ENCODE results near the gene RPRD2. TPM values are rescaled to one million over a fixed set of nuclear protein-coding genes. Genes with fewer than 3 reads are reported as not detected.

The RPRD2 gene
- polyA plus RNA-seq, 12 donors = 25.9 to 181 (median 27.8) TPM

GRCh38 chr1:150444232-150444631 is 80.3 kb downstream of the RPRD2 start:
- DNase-seq = no peak

DNA sequence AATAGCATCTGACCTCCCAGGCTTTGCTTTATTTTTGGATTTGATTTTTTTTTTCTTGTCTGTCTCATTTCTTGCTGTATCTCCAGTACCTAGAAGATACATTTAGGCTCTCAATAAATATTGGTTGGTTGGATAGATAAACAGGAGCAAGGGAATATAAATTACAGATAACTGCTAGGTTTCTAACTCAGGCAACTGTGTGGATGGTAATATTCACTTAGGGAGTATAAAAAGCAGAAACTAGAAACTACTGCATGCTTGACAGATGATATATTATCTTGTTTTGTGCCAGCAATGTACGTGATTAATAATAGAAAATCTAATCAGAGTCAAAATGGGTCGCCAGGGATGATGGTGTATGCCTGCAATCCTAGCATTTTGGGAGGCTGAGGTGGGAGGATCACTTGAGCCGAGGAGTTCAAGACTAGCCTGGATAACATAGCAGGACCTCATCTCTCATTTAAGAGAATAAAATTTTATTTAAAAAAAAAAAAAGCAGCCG is 92.2 kb downstream of the RPRD2 start:
- DNase-seq = no peak

GRCh38 chr1:150464422-150464826 is 100.5 kb downstream of the RPRD2 start:
- peak; percentile 63 for DNase-seq

GRCh38 chr1:150466964-150467363 is 103.0 kb downstream of the RPRD2 start:
- no peak for DNase-seq

GRCh38 chr1:150469291-150469690 is 105.3 kb downstream of the RPRD2 start:
- DNase-seq = no peak

DNA sequence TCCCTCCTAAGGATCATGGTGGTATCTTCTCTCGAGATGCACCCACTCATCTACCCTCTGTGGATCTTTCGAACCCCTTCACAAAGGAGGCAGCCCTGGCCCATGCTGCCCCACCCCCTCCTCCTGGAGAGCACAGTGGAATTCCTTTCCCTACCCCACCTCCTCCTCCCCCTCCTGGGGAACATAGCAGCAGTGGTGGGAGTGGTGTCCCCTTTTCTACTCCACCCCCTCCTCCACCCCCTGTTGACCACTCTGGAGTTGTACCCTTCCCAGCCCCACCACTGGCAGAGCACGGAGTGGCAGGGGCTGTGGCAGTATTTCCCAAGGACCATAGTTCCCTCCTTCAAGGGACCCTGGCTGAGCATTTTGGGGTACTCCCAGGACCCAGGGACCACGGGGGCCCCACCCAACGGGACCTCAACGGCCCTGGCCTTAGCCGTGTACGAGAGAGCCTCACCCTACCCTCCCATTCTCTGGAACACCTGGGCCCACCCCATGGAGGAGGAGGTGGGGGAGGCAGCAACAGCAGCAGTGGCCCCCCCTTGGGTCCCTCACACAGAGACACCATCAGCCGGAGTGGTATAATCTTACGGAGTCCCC is 108.8 kb downstream of the RPRD2 start:
- DNase-seq = no peak

- no peak for DNase-seq
These were observed 109.7 kb downstream of the RPRD2 start for GRCh38 chr1:150473659-150474058.

DNA sequence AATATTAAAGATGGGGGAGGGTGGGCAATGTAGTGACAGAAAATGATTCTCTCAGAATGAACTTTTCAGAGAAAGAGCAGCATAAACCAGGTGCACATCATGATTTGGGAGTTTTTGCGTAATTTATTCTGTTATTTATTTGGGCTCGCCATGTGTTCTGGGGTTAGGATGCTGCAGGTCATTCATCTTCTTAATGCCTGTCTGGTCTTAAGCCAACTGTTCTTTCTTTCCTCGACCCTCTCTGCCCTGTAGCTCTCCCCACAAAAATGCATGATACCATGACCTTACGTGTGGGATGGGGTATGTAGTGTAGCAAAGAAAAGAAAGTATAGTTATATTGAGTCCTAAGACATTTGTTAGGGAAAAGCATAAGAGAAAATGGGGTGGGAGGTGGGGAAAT is 110.9 kb downstream of the RPRD2 start:
- no peak for DNase-seq

DNA sequence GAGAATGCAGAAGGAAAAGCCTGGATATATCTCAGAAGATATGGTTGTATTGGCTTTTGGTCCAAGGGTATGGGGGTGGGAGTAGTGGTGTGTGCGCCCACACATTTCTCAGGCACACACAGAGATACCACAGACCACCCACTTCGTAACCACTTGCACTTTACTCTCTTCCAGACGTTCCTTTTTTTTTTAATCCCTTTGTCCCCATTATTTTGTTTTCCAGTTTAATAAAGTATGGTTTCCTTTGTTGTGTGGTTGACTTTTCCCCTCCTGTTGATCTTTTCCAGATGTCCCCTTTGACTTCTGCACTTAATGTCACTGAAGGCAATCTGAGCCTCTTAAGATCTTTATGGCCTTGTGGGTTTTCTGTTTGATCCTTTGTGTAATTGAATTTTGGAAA is 112.8 kb downstream of the RPRD2 start:
- DNase-seq = no peak

DNA sequence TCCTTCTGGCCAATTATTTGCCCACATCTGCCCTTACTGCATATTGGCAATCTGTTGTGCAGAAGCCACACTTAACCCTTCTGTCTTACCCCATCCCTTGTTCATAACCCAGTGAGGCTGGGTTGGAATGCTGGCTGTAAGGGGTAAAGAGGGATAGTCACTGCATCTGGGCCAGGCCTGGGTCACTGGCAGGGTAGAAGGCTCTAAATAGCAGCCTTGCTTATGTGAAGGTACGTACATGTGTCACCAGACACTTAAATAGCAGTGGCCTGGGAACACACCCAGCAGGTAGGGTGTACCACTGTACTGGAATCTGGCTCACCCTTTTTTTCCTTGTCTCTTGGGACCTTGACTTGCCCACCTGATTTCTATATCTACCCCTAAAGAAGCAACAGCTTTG is 113.4 kb downstream of the RPRD2 start:
- DNase-seq = no peak

DNA sequence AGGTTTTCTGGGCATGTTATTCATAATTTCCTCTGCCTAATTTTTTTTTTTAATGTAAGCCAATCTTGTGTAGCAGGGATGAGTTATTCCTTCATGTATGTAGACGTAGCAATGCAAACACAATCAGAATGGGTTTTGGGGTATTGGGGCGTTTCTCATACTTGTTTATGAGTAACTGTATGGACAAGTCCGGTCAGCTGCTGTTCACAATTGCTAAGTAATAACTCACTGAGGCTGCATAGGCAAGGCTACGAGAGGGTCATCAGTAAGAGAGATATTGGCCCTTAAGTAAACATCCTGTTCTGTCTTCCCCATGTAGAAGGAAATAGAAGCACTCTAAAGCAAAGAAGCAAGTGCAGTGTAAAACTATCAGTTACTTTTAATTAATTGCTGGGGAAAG is 113.8 kb downstream of the RPRD2 start:
- no peak for DNase-seq

DNA sequence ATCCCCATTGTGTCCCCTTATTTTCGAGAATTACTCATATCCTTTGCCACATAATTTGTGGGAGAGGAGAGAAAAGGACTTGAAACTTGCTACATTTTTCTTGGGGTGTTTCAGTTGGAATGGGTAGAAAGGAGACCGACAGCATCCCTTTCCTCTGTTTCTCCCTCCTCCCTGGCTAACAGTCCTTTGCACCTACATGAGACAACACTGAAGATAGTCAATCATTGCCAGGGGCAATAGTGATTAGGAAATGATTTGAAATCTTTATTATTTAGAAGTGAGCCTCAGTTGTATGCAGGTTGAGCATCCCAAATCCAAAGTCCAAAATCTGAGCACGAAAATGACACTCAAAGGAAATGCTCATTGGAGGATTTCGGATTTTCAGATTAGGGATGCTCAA is 115.4 kb downstream of the RPRD2 start:
- DNase-seq = no peak

DNA sequence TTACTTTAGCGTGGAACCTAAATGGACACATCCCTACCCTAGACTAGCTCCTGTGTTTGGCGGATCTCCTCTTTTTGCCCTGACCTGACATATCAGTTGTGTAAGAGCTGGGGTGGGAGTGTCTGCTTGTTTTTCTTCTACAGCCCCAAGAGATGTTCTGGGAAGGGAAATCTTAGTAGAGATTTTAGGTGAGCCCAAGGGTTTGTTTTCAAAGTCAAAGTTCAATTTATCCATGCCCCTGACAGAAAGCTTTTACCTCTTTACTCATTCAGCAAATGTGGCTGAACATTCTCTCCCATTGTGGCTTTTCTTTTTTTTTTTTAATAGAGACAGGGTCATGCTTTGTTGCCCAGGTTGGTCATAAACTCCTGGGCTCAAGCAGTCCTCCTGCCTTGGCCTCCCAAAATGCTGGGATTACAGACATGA is 116.0 kb downstream of the RPRD2 start:
- no peak for DNase-seq

GRCh38 chr1:150484431-150484830 is 120.5 kb downstream of the RPRD2 start:
- no peak for DNase-seq

GRCh38 chr1:150484861-150485260 is 120.9 kb downstream of the RPRD2 start:
- no peak for DNase-seq

DNA sequence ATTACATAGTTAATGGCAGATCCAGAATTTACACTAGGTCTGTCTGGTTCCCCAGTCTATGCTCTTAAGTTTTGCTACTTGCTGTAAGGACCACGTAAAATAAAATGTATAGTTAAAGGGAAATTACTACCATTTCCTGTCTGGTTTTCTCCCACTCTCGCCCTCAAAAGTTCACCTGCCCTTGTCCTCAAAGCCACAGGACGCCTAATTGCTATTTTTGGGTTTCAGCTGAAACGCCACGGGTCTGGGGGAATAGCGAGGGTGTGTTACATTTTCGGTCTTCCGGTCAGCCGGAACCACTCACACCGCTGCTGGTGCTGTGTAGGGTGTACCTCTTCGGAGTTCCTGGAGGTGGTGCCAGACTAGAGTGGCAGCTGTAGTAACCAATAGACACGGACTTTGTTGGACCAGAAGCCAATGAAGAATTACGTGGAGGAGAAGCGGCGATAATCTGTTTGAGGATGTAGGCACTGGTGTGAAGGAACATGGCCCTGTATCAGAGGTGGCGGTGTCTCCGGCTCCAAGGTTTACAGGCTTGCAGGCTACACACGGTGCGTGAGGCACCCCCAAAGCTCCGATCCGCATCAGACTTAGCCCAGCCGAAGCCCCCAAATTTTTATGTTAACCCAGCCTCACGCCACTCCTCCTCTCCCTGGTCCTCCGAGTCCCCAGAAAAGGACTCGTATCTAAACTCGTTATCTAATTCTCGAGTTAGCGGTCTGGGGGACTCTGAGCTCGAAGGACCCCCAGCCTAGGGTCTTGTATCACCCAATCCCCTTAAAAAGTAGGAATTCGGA is 123.2 kb downstream of the RPRD2 start, which contains the start of gene TARS2:
TSS of gene TARS2 (plus strand) at position 454 of the 797 bp plus-strand sequence. CDS start at position 486, 32 bp downstream.
- peak; percentile 98 for DNase-seq

DNA sequence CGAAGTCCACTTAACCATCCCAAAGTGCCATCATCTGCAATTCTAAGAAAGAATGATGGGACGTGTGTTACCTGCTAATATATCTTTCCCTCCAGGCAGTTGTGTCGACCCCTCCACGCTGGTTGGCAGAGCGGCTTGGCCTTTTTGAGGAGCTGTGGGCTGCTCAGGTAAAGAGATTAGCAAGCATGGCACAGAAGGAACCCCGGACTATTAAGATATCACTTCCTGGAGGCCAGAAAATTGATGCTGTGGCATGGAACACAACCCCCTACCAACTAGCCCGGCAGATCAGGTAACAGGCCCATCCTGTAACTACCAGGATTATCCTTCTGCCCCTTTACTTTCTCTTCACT is 123.8 kb downstream of the RPRD2 start:
- DNase-seq = no peak

DNA sequence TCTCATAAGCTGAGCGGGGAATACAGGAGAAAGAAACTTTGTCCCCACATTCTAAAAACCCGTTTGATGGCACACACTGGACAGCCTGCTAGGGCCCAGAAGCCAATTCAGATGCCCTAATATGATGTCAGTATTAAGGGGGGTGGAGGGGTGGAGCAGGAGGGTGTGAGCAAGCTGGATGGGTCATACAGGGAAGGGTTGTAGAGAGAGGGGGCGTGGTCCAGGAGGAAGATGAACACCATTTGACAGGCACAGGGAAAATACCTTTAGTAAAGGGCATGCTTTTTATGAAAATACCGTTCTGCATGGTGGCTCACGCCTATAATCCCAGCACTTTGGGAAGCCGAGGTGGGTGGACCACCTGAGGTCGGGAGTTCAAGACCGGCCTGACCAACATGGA is 129.2 kb downstream of the RPRD2 start:
- no peak for DNase-seq

DNA sequence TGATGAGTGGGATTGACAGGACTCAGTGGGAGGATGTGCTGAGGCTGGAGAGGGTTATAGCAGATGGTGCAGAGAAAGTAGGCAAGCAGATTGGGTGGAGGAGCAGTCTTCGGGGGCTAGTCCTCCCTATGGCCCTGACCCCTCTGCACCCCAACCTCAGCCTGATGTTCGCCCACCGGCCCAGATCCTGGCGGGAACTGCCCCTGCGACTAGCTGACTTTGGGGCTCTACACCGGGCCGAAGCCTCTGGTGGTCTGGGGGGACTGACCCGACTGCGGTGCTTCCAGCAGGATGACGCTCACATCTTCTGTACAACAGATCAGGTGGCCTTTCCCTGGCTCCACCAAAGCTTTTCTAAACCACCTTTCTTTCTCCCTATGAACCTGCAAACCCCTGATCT is 134.4 kb downstream of the RPRD2 start:
- DNase-seq = no peak

GRCh38 chr1:150505431-150505830 is 141.5 kb downstream of the RPRD2 start:
- DNase-seq = no peak

GRCh38 chr1:150507912-150508864 is 144.2 kb downstream of the RPRD2 start, which contains the start of gene ECM1:
ECM1 (plus strand) TSS chr1:150508109; CDS start chr1:150508210, 101 bp downstream.
- no peak for DNase-seq

GRCh38 chr1:150508982-150509381 is 145.0 kb downstream of the RPRD2 start:
- DNase-seq = no peak

Data from muscle of arm (tissue), 12 donors.